Measurements from ENCODE around the gene RUNX1.

- TF ChIP-seq CTCF (IDR thresholded peaks at IDR 0.05) = no peak
- TF ChIP-seq POLR2A (IDR thresholded peaks at IDR 0.05) = no peak
Measured at GRCh38 chr21:34924771-34925419, 124.2 kb downstream of the RUNX1 start.

Measured in right lobe of liver (tissue), 4 donors.